AG10803 (cell line): ENCODE results near the gene DNAH10.

Source experiments
- DNase-seq: peaks from one replicate; pipeline ENCODE4 v3.0.0; 2010; ENCODE audit warnings: low read depth
- H3K4me3 ChIP-seq: 2 replicates; pipeline ENCODE4 v1.5.1; 2011; ENCODE audit warnings: mild to moderate bottlenecking, low read length, control low read depth
- CTCF ChIP-seq: conservative IDR thresholded peaks from 2 replicates; pipeline ENCODE4 v1.5.1; 2011; ENCODE audit warnings: mild to moderate bottlenecking, low read length, control low read depth, inconsistent platforms

Gene DNAH10

GRCh38 chr12:123859035-123859434, 96.9 kb downstream of the DNAH10 start:
- TF ChIP-seq CTCF = no peak
- DNase-seq = no peak
- no peak overlapping the region for H3K4me3 ChIP-seq

GRCh38 chr12:123860377-123860776, 98.3 kb downstream of the DNAH10 start:
- TF ChIP-seq CTCF = no peak
- no peak for DNase-seq
- no peak overlapping the region for H3K4me3 ChIP-seq

GRCh38 chr12:123861392-123861791, 99.3 kb downstream of the DNAH10 start:
- no peak for DNase-seq
- no peak overlapping the region for H3K4me3 ChIP-seq
- TF ChIP-seq CTCF = no peak

GRCh38 chr12:123867141-123867540, 105.0 kb downstream of the DNAH10 start:
- H3K4me3 ChIP-seq = no peak overlapping the region
- TF ChIP-seq CTCF = no peak
- DNase-seq = no peak

GRCh38 chr12:123868791-123869190, 106.7 kb downstream of the DNAH10 start:
- TF ChIP-seq CTCF = no peak
- no peak overlapping the region for H3K4me3 ChIP-seq
- DNase-seq = no peak

- no peak for TF ChIP-seq CTCF
- DNase-seq = no peak
- no peak overlapping the region for H3K4me3 ChIP-seq
Observed at GRCh38 chr12:123873793-123874192, 111.7 kb downstream of the DNAH10 start.

GRCh38 chr12:123877968-123878367, 115.9 kb downstream of the DNAH10 start:
- TF ChIP-seq CTCF = no peak
- no peak for DNase-seq
- H3K4me3 ChIP-seq = no peak overlapping the region
